Activated CD4-positive, alpha-beta T cell treated with anti-CD3 and anti-CD28 coated beads, Interleukin-2, amount 10 ng/mL, durations not matched to agents 7 days and 5 days (primary cell): ENCODE data around the gene NQO2. TPM values are rescaled to one million over a fixed set of nuclear protein-coding genes. Genes with fewer than 3 reads are reported as not detected.
"Not testable (repeated sequence)": the region's sequence is repeated elsewhere in the genome, so short reads cannot be mapped to it uniquely, and the experiment has no call there.

Source experiments
- CTCF ChIA-PET: fragments of 350-600 bp; sonication (Branson Sonifier 250); formaldehyde crosslinking; loops from one replicate; lab custom pipeline; 2021; ENCODE audit warnings: antibody characterized with exemption; lab: Charles Lee
- POLR2A ChIA-PET: fragments of 350-600 bp; sonication (Branson Sonifier 250); formaldehyde crosslinking; loops from one replicate; lab custom pipeline; 2021; ENCODE audit warnings: antibody characterized with exemption; lab: Charles Lee
- DNase-seq: peaks from one replicate; pipeline ENCODE4 v3.0.0-alpha.2; 2020
- H3K27ac Mint-ChIP-seq: one replicate; pipeline ENCODE4 v1.8.0; 2021; ENCODE audit warnings: mild to moderate bottlenecking, moderate library complexity, mixed read lengths
- H3K27me3 Mint-ChIP-seq: one replicate; pipeline ENCODE4 v1.8.0; 2021; ENCODE audit warnings: mixed read lengths
- H3K36me3 Mint-ChIP-seq: one replicate; pipeline ENCODE4 v1.8.0; 2021; ENCODE audit warnings: low read depth, mixed read lengths
- H3K4me1 Mint-ChIP-seq: one replicate; pipeline ENCODE4 v1.8.0; 2021; ENCODE audit warnings: mixed read lengths
- H3K4me3 Mint-ChIP-seq: one replicate; pipeline ENCODE4 v1.8.0; 2021; ENCODE audit warnings: mild to moderate bottlenecking, moderate library complexity, mixed read lengths
- H3K9me3 Mint-ChIP-seq: one replicate; pipeline ENCODE4 v1.8.0; 2021; ENCODE audit warnings: mixed read lengths
- total RNA-seq, 2 experiments: library from RNA; stranded (reverse); gene quantifications; one replicate each; pipeline ENCODE4 v1.2.3, GENCODE V29; 2021

The NQO2 gene
- total RNA-seq, 2 experiments from 2014 or later: 37.5 to 43.2 TPM

DNA sequence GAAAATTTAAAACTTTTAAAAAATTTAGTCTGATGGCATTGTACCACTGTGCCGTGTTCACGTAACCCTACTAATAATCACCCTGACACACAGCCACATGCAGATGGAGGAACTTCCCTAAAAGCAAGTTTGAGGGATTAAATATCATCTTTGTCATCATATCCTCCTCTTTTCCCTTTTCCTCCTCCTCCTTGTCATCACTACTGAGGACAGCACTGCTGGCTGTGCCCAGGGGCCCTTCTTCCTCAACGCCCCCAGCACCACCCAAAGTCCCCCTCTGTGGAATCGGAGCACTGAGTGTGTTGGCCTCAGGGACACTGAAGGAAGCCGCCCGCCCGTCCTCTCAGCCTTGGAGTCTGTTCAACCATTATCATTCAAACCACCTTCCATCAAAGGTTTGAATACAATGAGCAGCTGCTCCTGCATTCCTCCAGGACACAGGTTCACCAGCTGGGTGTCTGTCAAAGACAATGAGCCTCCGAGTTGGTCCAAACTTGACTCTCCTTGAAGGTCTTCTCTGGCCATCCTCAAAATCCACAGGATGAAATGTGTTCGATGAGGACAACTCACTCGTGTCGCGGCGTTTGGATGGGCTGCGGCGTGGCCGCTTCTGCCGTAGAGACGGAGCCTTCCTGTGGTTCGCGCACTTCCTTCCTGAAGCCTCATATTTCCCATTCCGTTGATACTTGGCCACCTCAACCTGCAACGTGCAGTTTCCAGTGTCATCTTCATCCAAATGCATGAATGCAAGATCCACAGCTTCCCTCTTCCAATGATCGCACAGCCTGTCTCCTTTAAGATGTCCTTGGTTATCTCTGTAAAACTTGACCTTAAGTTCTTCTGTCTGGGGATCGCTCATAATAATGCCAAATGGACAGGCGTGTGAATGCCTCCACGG is 23.3 kb downstream of the NQO2 start:
- Mint-ChIP-seq H3K27me3 (no peaks in the 10 kb centered on the region), H3K9me3 (peaks cover 5% of the 10 kb centered on the region), H3K27ac (peak overlapping the region; percentile 97), H3K4me3 (peak overlapping the region; percentile 73), H3K4me1 (peaks cover 50% of the 10 kb centered on the region), H3K36me3 (peaks cover 28% of the 10 kb centered on the region)
- ChIA-PET POLR2A (interaction anchor here (0.6 kb wide), 1 partner anchor 47 kb away, joined by 5 read pairs; no protein-coding TSS in a partner anchor), CTCF (interaction anchor here (0.7 to 2.7 kb wide), 7 partner anchors 8 to 44 kb away, joined by 3 to 21 read pairs (median 4); partner anchors contain the start of gene NQO2)
- peak; percentile 36 for DNase-seq

DNA sequence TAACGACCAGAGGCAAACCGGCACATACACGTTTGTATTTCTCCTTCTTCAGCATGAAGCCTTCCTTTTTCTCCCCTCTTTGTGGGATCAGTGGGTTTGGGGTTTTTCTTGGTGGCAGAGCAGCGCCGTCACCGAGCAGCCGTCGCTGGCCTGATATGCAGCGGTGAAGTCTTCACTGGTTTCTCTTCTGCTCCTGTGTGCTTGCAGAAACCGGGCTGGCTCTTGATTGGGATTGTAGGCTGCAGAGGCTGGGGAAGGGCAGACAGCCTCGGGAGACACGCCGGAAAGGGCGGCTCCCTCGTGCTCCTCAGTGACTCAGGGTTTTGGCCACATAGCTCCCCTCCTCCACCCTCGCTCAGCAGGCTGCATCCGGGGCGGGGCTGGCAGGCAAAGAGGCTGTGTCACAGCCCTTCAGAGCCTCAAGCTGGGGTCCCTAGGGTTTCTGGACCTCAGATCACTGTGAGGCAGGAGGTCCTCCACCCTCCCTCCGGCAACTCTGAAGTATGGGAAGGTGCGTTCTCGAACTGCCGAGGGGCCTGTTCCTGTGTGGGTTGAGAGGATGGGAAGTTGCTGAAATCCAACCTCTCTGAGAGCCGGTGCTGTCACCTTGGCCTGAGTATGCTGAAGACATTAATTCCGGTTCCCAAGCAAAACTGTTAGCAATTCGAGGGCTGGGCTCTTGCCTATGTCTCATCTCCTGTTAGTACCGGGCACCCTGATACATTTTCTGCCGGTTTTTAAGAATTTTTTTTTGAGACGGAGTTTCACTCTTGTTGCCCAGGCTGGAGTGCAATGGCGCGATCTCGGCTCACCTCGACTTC is 24.2 kb downstream of the NQO2 start:
- Mint-ChIP-seq H3K4me1 (peaks cover 59% of the 10 kb centered on the region), H3K4me3 (peak overlapping the region; percentile 73), H3K27me3 (no peaks in the 10 kb centered on the region), H3K27ac (peak overlapping the region; percentile 97), H3K9me3 (peaks cover 5% of the 10 kb centered on the region), H3K36me3 (peaks cover 27% of the 10 kb centered on the region)
- POLR2A ChIA-PET: interaction anchor here (0.6 to 0.7 kb wide), 2 partner anchors 24 to 48 kb away, joined by 3 to 5 read pairs; partner anchors contain the start of gene NQO2
- CTCF ChIA-PET: interaction anchor here (0.6 to 2.7 kb wide), 6 partner anchors 9 to 83 kb away, joined by 3 to 21 read pairs (median 4); partner anchors contain the start of gene NQO2
- DNase-seq: peak; percentile 90

- Mint-ChIP-seq H3K36me3 (peaks cover 9% of the 10 kb centered on the region), H3K4me3 (peak overlapping the region; percentile 62), H3K27me3 (no peaks in the 10 kb centered on the region), H3K9me3 (no peaks in the 10 kb centered on the region), H3K4me1 (peaks cover 65% of the 10 kb centered on the region), H3K27ac (peak overlapping the region; percentile 97)
- ChIA-PET CTCF (interaction anchor here (1.0 to 2.1 kb wide), 12 partner anchors 9 to 261 kb away, joined by 3 to 10 read pairs (median 4); no protein-coding TSS in a partner anchor), POLR2A (interaction anchor here (0.6 to 1.6 kb wide), 2 partner anchors 41 to 141 kb away, joined by 6 to 10 read pairs; partner anchors contain the start of gene RIPK1)
- peak; percentile 72 for DNase-seq
Measured at GRCh38 chr6:3026791-3027626, 27.3 kb downstream of the NQO2 start.

DNA sequence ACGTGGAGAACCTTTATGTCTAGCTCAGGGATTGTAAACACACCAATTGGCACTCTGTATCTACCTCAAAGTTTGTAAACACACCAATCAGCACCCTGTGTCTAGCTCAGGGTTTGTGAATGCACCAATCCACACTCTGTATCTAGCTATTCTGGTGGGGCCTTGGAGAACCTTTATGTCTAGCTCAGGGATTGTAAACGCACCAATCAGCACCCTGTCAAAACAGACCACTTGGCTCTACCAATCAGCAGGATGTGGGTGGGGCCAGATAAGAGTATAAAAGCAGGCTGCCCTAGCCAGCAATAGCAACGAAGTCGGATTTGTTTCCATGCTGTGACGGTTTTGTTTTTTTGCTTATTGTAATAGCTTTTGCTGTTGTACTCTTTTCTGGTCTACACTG is 28.5 kb downstream of the NQO2 start:
- DNase-seq, H3K27me3 Mint-ChIP-seq, H3K36me3 Mint-ChIP-seq, POLR2A ChIA-PET, H3K9me3 Mint-ChIP-seq: not testable (repeated sequence)
- Mint-ChIP-seq H3K4me3 (peak overlapping the region; percentile 17), H3K27ac (peak overlapping the region; percentile 76), H3K4me1 (peaks cover 65% of the 10 kb centered on the region)
- CTCF ChIA-PET: interaction anchor here (1.2 to 2.1 kb wide), 2 partner anchors 36 to 237 kb away, joined by 3 to 5 read pairs; no protein-coding TSS in a partner anchor

GRCh38 chr6:3031857-3032640 is 32.4 kb downstream of the NQO2 start:
- no peak overlapping the region for H3K27ac Mint-ChIP-seq
- peaks cover 2% of the 10 kb centered on the region for H3K36me3 Mint-ChIP-seq
- ChIA-PET CTCF (interaction anchor here (0.6 to 1.7 kb wide), 4 partner anchors 13 to 416 kb away, joined by 3 to 5 read pairs (median 4); no protein-coding TSS in a partner anchor), POLR2A (no interaction called here)
- peak; percentile 48 for DNase-seq
- peaks cover 3% of the 10 kb centered on the region for H3K9me3 Mint-ChIP-seq
- no peak overlapping the region for H3K4me3 Mint-ChIP-seq
- peaks cover 28% of the 10 kb centered on the region for H3K4me1 Mint-ChIP-seq
- peaks cover 11% of the 10 kb centered on the region for H3K27me3 Mint-ChIP-seq

DNA sequence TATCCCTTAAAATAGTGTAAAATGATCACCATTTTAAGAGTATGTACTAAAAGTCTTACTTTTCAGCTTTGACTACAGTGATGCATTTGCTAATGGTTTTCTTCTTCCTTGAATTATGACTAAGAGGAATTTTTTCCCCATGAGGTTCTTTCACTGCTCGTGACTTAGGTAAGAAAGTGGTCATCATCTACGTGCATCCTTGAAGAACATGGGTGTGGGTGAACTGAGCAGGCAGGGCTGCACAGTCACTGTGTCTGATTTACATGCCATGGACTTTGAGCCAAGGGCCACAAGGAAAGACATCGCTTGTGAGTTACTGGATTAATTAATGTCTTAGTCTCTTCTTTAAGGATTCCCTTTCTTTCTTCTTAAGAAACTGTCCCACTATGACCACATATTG is 33.3 kb downstream of the NQO2 start:
- no peaks in the 10 kb centered on the region for H3K36me3 Mint-ChIP-seq
- no peak overlapping the region for H3K27ac Mint-ChIP-seq
- no peak for DNase-seq
- H3K27me3 Mint-ChIP-seq: peaks cover 11% of the 10 kb centered on the region
- H3K4me3 Mint-ChIP-seq: no peak overlapping the region
- peaks cover 3% of the 10 kb centered on the region for H3K9me3 Mint-ChIP-seq
- peaks cover 23% of the 10 kb centered on the region for H3K4me1 Mint-ChIP-seq
- POLR2A ChIA-PET: no interaction called here
- CTCF ChIA-PET: interaction anchor here (1.6 to 1.7 kb wide), 2 partner anchors 12 to 31 kb away, joined by 4 to 5 read pairs; no protein-coding TSS in a partner anchor

GRCh38 chr6:3033652-3034051 is 34.0 kb downstream of the NQO2 start:
- POLR2A ChIA-PET: no interaction called here
- Mint-ChIP-seq H3K27ac (no peak overlapping the region), H3K9me3 (peaks cover 3% of the 10 kb centered on the region), H3K4me1 (peaks cover 16% of the 10 kb centered on the region), H3K4me3 (no peak overlapping the region), H3K27me3 (peaks cover 11% of the 10 kb centered on the region), H3K36me3 (no peaks in the 10 kb centered on the region)
- CTCF ChIA-PET: interaction anchor here (1.7 kb wide), 1 partner anchor 12 kb away, joined by 5 read pairs; no protein-coding TSS in a partner anchor
- DNase-seq: no peak

GRCh38 chr6:3035397-3035796 is 35.7 kb downstream of the NQO2 start:
- Mint-ChIP-seq H3K27ac (no peak overlapping the region), H3K4me3 (no peak overlapping the region), H3K27me3 (peaks cover 11% of the 10 kb centered on the region), H3K4me1 (peaks cover 12% of the 10 kb centered on the region), H3K9me3 (peaks cover 3% of the 10 kb centered on the region), H3K36me3 (no peaks in the 10 kb centered on the region)
- no peak for DNase-seq
- ChIA-PET POLR2A (no interaction called here), CTCF (interaction anchor here (0.9 to 1.5 kb wide), 3 partner anchors 18 to 47 kb away, joined by 3 to 4 read pairs (median 3); no protein-coding TSS in a partner anchor)

DNA sequence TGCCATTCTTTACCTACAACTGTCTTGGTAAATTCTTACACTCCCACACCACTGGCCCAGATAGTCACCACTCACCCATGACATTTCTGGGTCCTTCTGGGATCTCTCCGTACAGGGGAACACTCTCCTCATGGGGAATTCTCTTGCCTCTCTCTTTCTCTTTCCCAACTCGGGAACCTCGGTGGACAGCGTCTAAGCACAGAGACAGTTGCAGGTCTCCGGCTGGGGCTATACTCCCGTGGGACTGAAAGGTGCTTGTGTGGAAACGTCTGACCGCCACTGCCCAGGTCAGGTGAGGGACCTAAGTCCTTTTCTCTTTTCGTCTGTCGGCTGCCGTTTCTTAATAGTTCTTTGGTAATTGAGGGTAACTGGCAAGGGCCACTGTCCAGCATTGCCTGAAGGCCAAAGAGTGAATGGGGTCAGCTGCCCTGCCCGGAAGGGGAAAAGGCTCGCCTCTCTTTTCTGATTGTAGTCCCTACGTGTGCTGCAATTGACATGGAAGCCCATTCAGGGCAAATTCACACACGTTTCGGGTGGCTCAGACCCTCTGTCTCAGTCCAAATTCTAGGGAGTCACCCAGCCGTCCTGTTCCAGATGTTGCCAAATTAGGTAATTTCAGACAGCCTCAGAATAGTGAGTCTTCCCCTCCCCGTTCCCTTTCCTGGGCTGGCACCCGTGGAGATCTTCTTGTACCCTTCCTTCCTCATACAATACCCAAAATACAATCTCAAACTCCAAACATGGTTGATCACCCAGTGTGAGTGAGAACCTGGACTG is 37.4 kb downstream of the NQO2 start:
- H3K9me3 Mint-ChIP-seq: peaks cover 3% of the 10 kb centered on the region
- DNase-seq: no peak
- no peaks in the 10 kb centered on the region for H3K36me3 Mint-ChIP-seq
- ChIA-PET CTCF (interaction anchor here (0.6 kb wide), 1 partner anchor 11 kb away, joined by 5 read pairs; no protein-coding TSS in a partner anchor), POLR2A (no interaction called here)
- peaks cover 11% of the 10 kb centered on the region for H3K27me3 Mint-ChIP-seq
- H3K27ac Mint-ChIP-seq: no peak overlapping the region
- peaks cover 5% of the 10 kb centered on the region for H3K4me1 Mint-ChIP-seq
- no peak overlapping the region for H3K4me3 Mint-ChIP-seq

DNA sequence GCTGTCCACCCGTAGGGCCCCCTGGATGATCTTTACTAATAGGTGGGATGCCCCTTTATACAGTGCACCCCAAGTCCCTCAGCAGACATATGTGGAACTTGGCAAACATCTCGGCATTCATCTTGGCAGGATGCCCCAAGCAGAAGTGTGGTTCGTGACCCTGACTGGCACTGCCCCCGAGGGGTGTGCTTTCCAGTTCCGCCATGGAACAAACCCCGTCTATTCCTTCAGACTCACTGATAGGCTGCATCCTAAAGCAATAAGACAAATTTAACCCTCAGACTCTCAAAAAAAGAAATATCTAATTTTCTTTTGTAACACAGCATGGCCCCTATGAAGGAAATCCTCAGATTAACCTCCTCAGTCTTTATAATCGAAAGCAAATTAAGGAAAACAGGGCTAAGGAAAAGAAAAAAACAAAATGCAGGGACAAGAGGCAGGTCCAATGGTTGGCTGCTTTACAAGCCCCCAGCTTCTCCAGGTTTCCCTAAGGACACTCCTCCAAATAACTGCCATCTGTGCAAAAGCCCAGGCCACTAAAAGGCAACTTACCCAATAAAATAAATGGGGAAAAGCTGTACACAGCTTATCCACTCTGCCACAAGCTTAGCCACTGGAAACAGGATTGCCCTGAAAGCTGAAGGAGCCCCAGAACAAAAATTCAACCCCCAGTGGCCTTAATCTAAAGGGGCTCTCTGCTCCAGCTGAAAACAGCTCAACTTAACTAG is 38.1 kb downstream of the NQO2 start:
- H3K4me3 Mint-ChIP-seq: no peak overlapping the region
- peaks cover 11% of the 10 kb centered on the region for H3K27me3 Mint-ChIP-seq
- H3K36me3 Mint-ChIP-seq: no peaks in the 10 kb centered on the region
- DNase-seq: no peak
- ChIA-PET POLR2A (no interaction called here), CTCF (interaction anchor here (1.2 to 2.5 kb wide), 3 partner anchors 12 to 36 kb away, joined by 3 to 11 read pairs (median 8); no protein-coding TSS in a partner anchor)
- H3K27ac Mint-ChIP-seq: no peak overlapping the region
- peaks cover 3% of the 10 kb centered on the region for H3K9me3 Mint-ChIP-seq
- H3K4me1 Mint-ChIP-seq: no peaks in the 10 kb centered on the region
